ENCODE measurements around the gene LRRC37A. TPM values are rescaled to one million over a fixed set of nuclear protein-coding genes. Genes with fewer than 3 reads are reported as not detected.
"Not testable (repeated sequence)": the region's sequence is repeated elsewhere in the genome, so short reads cannot be mapped to it uniquely, and the experiment has no call there.

Gene LRRC37A
- total and polyA plus RNA-seq, 9 of the 15 experiments (the other 6 are each of a cell fraction or from before 2014, with no cell fraction given), result 0.14 to 3.1 (median 1.8) TPM

DNA sequence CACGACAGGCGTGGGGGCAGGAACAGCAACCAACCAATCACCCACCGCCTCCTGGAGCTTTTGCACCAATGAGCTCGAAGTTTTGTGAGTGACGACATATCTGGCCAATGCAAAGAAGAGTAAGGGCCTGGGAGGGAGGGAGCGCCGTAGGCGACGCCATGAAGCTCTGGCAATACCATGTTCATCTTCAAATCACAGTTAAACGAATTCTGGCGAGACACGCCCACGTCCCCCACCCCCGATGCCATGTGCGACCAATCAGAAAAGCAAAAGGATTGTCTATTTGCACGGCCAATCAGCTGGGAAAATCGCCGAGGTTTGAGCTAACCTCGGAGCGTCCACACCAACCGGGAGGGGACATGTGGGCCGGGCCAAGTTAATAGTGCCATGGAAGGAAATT, 66.8 kb downstream of the LRRC37A start, which contains the start of gene ARL17B:
Gene ARL17B, minus strand, starts transcription at position 12 of the 400 bp plus-strand sequence. CDS start 3,369 bp downstream, outside the sequence.
- H3K4me2 ChIP-seq (ENCODE audit: insufficient read depth, low read length); H3K36me3 ChIP-seq (ENCODE audit: control insufficient read depth, insufficient read depth, low read length); H3K9me3 ChIP-seq (replicated peaks; ENCODE audit: control insufficient read depth, insufficient read depth, low read depth, low read length); intact Hi-C loops (cut with micrococcal nuclease); POLR2A ChIA-PET; H3K4me1 ChIP-seq (replicated peaks in 1 of 2; ENCODE audit: control insufficient read depth in 2 of 2, insufficient read depth in 2 of 2, low read length in 2 of 2); DNase-seq (ENCODE audit: extremely low read depth in 1 of 4, low spot score in 3 of 4); H3K27ac ChIP-seq (ENCODE audit: extremely low read depth, low read depth, low read length); H4K20me1 ChIP-seq (replicated peaks; ENCODE audit: control insufficient read depth, insufficient read depth, low read length); BruUV-seq (replicated peaks); H2AFZ ChIP-seq (ENCODE audit: low read depth, low read length); H3K79me2 ChIP-seq (ENCODE audit: control insufficient read depth, insufficient read depth, low read length); H3K27me3 ChIP-seq (ENCODE audit: control insufficient read depth in 2 of 2, insufficient read depth in 2 of 2, low read length in 2 of 2); CTCF ChIA-PET (ENCODE audit: low intra/inter-chr PET ratio); H3K9ac ChIP-seq (ENCODE audit: insufficient read depth in 1 of 2, low read depth in 2 of 2, low read length in 2 of 2); H3K4me3 ChIP-seq; H3K9me1 ChIP-seq (ENCODE audit: control insufficient read depth, insufficient read depth, low read length): not testable (repeated sequence)
- peak; percentile 100 for ATAC-seq
- WGBS (ENCODE audit: insufficient coverage, low coverage, missing lambda C conversion rate), result no CpG with 5 or more reads among the region's 22 CpGs
- peak; percentile 100 for FAIRE-seq
- TF ChIP-seq CHD2 (IDR thresholded peaks at IDR 0.05; ENCODE audit: low read depth, low read length) (peak; percentile 32; the same call in 1 of the 2 replicates), CREM (IDR thresholded peaks at IDR 0.05; ENCODE audit: low read depth) (0 out of 2 replicates have a peak, but pooled peaks have one; percentile 17), MBD2 (IDR thresholded peaks at IDR 0.05; ENCODE audit: borderline replicate concordance, low read depth) (peak; percentile 62; the same call in 1 of the 2 replicates), SP2 (IDR thresholded peaks at IDR 0.05; ENCODE audit: extremely low read depth, low read depth, low read length, poor library complexity, severe bottlenecking) (peak; percentile 34)
- in situ Hi-C loops (cut with MboI), result loop anchor here (25.0 kb wide), 1 partner anchor 99 kb away; no protein-coding TSS in a partner anchor

DNA sequence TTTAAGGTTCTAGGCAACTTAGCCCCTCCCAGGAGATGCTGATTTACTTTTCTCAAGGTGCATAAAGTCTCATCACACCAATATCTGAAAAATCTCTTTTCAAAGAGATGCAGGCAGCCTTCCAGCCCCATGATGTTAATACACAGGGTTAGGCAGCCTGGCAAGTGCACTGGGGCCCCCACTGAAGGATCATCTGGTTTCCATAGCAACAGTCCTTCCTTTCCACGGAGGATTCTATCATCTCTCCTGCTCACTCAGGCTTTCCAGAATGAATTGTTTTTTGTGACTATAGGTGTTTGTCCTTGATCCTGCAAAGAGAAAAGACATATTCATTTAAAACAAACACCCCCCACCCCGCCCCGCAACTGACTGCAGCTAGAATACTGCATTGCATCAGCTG, 72.6 kb downstream of the LRRC37A start:
- POLR2A ChIA-PET; BruUV-seq (replicated peaks): not testable (repeated sequence)
- WGBS (ENCODE audit: insufficient coverage, low coverage, missing lambda C conversion rate), result no CpG with 5 or more reads among the region's 3 CpGs

DNA sequence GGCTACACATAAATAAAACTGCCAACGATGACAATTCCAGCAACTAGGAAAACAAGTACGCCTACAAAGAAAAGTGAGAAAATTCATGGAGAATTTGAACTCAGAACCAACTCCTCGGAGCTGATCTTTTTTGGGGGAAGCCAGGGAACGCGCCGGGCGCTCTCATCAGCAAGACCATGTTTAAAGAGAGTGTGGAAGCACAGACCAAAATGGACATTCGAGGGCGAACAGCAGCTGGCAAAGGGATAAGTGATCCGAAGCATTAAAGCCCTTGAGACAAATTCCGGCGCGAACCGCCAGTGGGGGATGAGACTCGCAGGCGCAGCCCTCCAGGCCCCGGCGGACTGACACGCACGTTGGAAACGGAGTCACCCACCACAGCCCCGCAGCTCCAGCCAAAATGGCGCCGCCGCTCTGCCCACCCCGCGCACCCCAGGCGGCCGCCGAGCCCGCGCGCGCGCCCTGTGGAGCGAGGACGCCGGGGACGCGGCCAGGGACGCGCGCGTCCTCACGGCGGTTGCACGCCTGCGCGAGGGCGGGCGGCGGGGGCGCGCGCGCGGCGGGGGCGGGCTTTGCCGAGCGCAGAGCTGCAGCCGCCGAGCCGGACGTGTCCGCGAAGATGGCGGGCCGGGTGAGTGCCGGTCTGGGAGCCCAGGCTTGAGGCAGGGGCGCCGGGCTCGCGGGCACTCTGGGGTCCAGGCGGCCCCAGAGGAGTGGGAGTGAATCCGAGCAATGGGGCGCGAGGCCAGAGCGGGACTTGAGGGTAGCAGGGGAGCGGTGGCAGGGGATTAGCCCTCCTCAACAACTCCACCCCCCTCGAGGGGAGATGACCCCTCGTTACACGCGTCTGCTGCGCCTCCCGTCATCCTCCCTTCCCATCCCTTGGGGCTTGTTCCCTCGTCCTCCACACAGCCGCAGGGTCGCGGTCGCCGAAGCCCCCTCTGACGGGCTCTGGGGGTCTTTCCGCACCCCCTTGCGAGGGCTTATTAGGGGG, 77.6 kb downstream of the LRRC37A start:
- H2AFZ ChIP-seq (ENCODE audit: low read depth, low read length); BruUV-seq (replicated peaks); H4K20me1 ChIP-seq (replicated peaks; ENCODE audit: control insufficient read depth, insufficient read depth, low read length); H3K79me2 ChIP-seq (ENCODE audit: control insufficient read depth, insufficient read depth, low read length); H3K27ac ChIP-seq (ENCODE audit: extremely low read depth, low read depth, low read length); DNase-seq (ENCODE audit: extremely low read depth in 1 of 4, low spot score in 3 of 4); H3K9ac ChIP-seq (ENCODE audit: insufficient read depth in 1 of 2, low read depth in 2 of 2, low read length in 2 of 2); H3K9me1 ChIP-seq (ENCODE audit: control insufficient read depth, insufficient read depth, low read length); H3K4me2 ChIP-seq (ENCODE audit: insufficient read depth, low read length); POLR2A ChIA-PET; intact Hi-C loops (cut with micrococcal nuclease); H3K9me3 ChIP-seq (replicated peaks; ENCODE audit: control insufficient read depth, insufficient read depth, low read depth, low read length); H3K36me3 ChIP-seq (ENCODE audit: control insufficient read depth, insufficient read depth, low read length); H3K4me3 ChIP-seq; H3K27me3 ChIP-seq (ENCODE audit: control insufficient read depth in 2 of 2, insufficient read depth in 2 of 2, low read length in 2 of 2); H3K4me1 ChIP-seq (replicated peaks in 1 of 2; ENCODE audit: control insufficient read depth in 2 of 2, insufficient read depth in 2 of 2, low read length in 2 of 2); CTCF ChIA-PET (ENCODE audit: low intra/inter-chr PET ratio): not testable (repeated sequence)
- no CpG with 5 or more reads among the region's 95 CpGs for WGBS (ENCODE audit: insufficient coverage, low coverage, missing lambda C conversion rate)
- FAIRE-seq (peak; percentile 67), ATAC-seq (peak; percentile 90)
- in situ Hi-C loops (cut with MboI), result loop anchor here (25.0 kb wide), 1 partner anchor 110 kb away; no protein-coding TSS in a partner anchor

More for the DNA sequence above, 72.6 kb downstream of the LRRC37A start:
- intact Hi-C loops (cut with micrococcal nuclease); H3K9me1 ChIP-seq (ENCODE audit: control insufficient read depth, insufficient read depth, low read length); H4K20me1 ChIP-seq (replicated peaks; ENCODE audit: control insufficient read depth, insufficient read depth, low read length); H3K4me2 ChIP-seq (ENCODE audit: insufficient read depth, low read length); H3K79me2 ChIP-seq (ENCODE audit: control insufficient read depth, insufficient read depth, low read length); FAIRE-seq; CTCF ChIA-PET (ENCODE audit: low intra/inter-chr PET ratio); H3K9me3 ChIP-seq (replicated peaks; ENCODE audit: control insufficient read depth, insufficient read depth, low read depth, low read length); H3K4me3 ChIP-seq; H2AFZ ChIP-seq (ENCODE audit: low read depth, low read length); DNase-seq (ENCODE audit: extremely low read depth in 1 of 4, low spot score in 3 of 4); ATAC-seq; H3K27me3 ChIP-seq (ENCODE audit: control insufficient read depth in 2 of 2, insufficient read depth in 2 of 2, low read length in 2 of 2); H3K36me3 ChIP-seq (ENCODE audit: control insufficient read depth, insufficient read depth, low read length); H3K4me1 ChIP-seq (replicated peaks in 1 of 2; ENCODE audit: control insufficient read depth in 2 of 2, insufficient read depth in 2 of 2, low read length in 2 of 2); H3K9ac ChIP-seq (ENCODE audit: insufficient read depth in 1 of 2, low read depth in 2 of 2, low read length in 2 of 2); H3K27ac ChIP-seq (ENCODE audit: extremely low read depth, low read depth, low read length): not testable (repeated sequence)
- in situ Hi-C loops (cut with MboI), result loop anchor here (25.0 kb wide), 1 partner anchor 105 kb away; no protein-coding TSS in a partner anchor

All from K562 (cell line).